HG03097 (cell line): ENCODE measurements around the gene VWC2.

Experiments used
- ATAC-seq: cut with Tn5 transposase; IDR thresholded peaks from one replicate; pipeline ENCODE4 v1.9.1; 2021; ENCODE audit not compliant: unreplicated experiment, low FRiP score

Gene VWC2

DNA sequence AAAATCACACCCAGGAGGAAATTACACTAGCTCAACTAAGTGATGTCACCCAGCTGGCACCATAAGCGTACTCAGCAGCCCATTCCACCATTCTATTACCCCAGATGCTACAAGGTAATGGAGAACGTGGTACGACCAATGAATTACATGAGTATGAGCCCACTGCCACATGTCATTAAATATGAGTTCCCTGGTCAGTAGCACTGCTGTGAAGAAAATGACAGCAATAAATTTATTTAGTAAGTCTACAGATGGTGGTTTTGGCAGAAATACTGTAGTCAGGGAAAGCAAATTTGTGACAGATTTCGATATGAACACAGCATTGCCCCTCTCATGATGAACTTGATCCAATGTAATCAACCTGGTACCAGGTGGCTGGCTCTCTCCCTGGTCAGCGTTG, 154.2 kb downstream of the VWC2 start:
- ATAC-seq: no peak

DNA sequence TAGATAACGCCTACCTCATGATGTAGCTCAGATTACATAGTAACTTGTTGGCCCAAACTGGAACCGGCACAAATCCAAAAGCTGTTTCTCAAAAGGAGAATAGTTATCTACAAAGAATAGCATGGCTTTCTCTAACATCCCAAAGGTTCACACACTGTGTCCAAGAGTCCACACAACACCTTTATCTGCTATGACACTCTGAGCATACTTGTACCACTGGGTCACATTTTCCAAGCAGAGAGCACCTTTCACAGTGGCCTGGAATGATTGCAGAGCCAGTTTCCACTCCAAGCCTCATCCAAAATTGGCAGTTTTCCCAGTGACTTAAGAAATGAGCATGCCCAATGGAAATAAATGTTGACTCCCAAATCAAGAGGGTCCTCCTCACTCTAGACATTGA, 155.3 kb downstream of the VWC2 start:
- ATAC-seq: no peak

DNA sequence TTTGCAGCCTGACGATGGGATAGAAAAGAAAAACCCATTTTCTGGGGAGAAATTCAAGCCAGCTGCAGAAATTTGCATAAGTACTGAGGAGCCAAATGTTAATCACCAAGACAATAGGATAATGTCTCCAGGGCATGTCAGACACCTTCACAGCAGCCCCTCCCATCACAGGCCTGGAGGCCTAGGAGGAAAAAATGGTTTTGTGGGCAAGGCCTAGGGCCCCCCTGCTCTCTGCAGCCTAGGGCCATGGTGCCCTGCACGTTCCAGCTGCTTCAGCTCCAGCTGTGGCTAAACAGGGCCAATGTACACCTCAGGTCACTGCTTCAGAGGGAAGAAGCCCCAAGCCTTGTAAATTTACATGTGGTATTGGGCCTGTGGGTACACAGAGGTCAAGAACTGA, 158.2 kb downstream of the VWC2 start:
- no peak for ATAC-seq

DNA sequence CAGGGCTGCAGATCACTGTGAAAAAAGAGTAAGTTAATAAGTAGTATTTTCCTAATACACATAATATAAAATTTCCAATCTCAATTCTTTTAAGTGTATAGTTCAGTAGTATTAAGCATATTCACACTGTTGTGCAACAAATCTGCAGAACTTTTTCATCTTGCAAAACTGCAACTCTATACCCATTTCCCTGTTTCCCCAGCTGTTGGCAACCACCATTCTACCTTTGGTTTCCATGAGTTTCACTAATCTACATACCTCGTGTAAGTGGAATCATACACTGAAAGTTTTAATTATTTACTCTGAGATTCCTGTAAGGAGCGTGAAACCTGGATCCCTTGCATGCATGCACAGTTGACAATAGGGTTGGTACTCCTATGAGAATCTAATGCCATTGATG, 164.2 kb downstream of the VWC2 start:
- ATAC-seq: no peak
